Upper lobe of right lung (tissue), 1 donor: Measurements from ENCODE around the gene CISD3. TPM values are rescaled to one million over a fixed set of nuclear protein-coding genes. Genes with fewer than 3 reads are reported as not detected.

Experiments
- ATAC-seq: fragments of 200-7000 bp; cut with Tn5 transposase; one replicate; pipeline ENCODE4 v1.9.1; 2020; ENCODE audit warnings: mild to moderate bottlenecking, moderate library complexity
- DNase-seq: peaks from one replicate; pipeline ENCODE4 v3.0.0-alpha.2; 2020
- H3K27ac ChIP-seq: fragments of 200-600 bp; one replicate; pipeline ENCODE4 v1.8.0; 2022
- H3K27me3 ChIP-seq: fragments of 200-600 bp; one replicate; pipeline ENCODE4 v1.8.0; 2022; ENCODE audit warnings: mild to moderate bottlenecking
- H3K36me3 ChIP-seq: fragments of 200-600 bp; one replicate; pipeline ENCODE4 v1.8.0; 2022
- H3K4me1 ChIP-seq: fragments of 200-600 bp; one replicate; pipeline ENCODE4 v1.8.0; 2022
- H3K4me3 ChIP-seq: fragments of 200-600 bp; one replicate; pipeline ENCODE4 v1.8.0; 2022; ENCODE audit warnings: mild to moderate bottlenecking
- H3K9me3 ChIP-seq: fragments of 200-600 bp; one replicate; pipeline ENCODE4 v1.8.0; 2022
- intact Hi-C: fragments of 100-400 bp; cut with DNase I; formaldehyde crosslinking; loops from one replicate; pipeline ENCODE4 v1.11.0; 2022
- microRNA-seq: library from miRNA; unstranded; fragments of <30 nt; microRNA quantifications from one replicate; pipeline ENCODE4 v1.2.0, GENCODE V29; 2020; ENCODE audit warnings: borderline microRNAs expressed
- total RNA-seq: library from RNA; stranded (reverse); fragmentation: NEBNext Ultra II Directional; extraction: Animal tissue kit (Norgen Biotek cat#: 25700); gene quantifications from one replicate; pipeline ENCODE4 v1.2.1, GENCODE V29; 2021
- TF ChIP-seq, protein P1 (sequence below): fragments of 200-600 bp; IDR thresholded peaks from one replicate; pipeline ENCODE4 v1.8.0; 2022; ENCODE audit warnings: antibody characterized with exemption
- donor health status: DM: no; HTN: yes; CAD: no; lungs with severe emphysema.

The CISD3 gene
- total RNA-seq, 1 donor from 2014 or later: 29.7 TPM

DNA sequence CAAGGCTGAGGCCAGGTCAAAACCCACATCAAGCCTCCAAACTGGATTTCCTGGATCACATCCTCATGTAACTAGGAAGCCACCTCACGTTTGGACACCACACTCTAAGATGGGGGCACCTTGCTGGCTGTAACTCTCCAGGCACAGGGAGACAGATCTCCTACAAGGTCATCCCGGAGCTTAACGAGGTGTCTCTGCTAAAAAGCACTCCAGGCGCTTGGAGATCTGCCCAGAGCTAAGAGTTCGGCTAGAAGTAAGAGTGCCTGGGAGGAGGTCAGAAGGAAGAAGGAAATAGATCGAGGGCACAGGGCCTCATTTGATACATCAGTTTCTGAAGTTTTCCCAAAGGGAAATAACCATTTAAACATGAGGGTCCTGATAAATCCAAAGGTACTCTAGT lies 38.3 kb downstream of the CISD3 start:
- H3K27ac ChIP-seq: no peak overlapping the region
- intact Hi-C loops: no loop called here
- TF ChIP-seq, protein P1, sequence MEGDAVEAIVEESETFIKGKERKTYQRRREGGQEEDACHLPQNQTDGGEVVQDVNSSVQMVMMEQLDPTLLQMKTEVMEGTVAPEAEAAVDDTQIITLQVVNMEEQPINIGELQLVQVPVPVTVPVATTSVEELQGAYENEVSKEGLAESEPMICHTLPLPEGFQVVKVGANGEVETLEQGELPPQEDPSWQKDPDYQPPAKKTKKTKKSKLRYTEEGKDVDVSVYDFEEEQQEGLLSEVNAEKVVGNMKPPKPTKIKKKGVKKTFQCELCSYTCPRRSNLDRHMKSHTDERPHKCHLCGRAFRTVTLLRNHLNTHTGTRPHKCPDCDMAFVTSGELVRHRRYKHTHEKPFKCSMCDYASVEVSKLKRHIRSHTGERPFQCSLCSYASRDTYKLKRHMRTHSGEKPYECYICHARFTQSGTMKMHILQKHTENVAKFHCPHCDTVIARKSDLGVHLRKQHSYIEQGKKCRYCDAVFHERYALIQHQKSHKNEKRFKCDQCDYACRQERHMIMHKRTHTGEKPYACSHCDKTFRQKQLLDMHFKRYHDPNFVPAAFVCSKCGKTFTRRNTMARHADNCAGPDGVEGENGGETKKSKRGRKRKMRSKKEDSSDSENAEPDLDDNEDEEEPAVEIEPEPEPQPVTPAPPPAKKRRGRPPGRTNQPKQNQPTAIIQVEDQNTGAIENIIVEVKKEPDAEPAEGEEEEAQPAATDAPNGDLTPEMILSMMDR: no peak
- no peak overlapping the region for H3K4me3 ChIP-seq
- no peaks in the 10 kb centered on the region for H3K9me3 ChIP-seq
- DNase-seq (no peak), ATAC-seq (no peak)
- H3K27me3 ChIP-seq: no peaks in the 10 kb centered on the region
- H3K36me3 ChIP-seq: peaks cover 96% of the 10 kb centered on the region
- no peaks in the 10 kb centered on the region for H3K4me1 ChIP-seq

DNA sequence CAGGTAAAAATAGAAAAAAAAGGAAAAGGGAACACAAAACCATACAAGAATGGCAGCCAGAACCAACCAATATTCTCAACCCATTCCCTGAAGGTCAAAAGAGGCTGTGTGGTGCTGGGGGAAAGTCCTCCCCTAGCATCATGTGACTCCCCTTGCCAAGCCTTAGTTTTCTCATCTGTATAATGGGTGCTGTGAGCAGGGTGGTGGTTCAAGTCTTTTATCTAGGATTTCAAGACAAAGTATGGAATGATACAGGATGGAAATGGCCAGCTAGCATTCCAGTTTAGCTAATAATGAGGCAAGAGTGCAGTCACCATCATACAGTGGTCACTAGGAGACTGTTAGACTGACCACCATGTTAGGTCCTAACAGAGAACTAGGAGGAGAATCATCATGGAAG lies 43.1 kb downstream of the CISD3 start:
- Histone ChIP-seq H3K4me1 (no peaks in the 10 kb centered on the region), H3K9me3 (no peaks in the 10 kb centered on the region), H3K27ac (no peak overlapping the region), H3K27me3 (no peaks in the 10 kb centered on the region), H3K36me3 (peaks cover 99% of the 10 kb centered on the region), H3K4me3 (no peak overlapping the region)
- ATAC-seq (no peak), DNase-seq (no peak)
- intact Hi-C loops: no loop called here
- TF ChIP-seq, protein P1: no peak

DNA sequence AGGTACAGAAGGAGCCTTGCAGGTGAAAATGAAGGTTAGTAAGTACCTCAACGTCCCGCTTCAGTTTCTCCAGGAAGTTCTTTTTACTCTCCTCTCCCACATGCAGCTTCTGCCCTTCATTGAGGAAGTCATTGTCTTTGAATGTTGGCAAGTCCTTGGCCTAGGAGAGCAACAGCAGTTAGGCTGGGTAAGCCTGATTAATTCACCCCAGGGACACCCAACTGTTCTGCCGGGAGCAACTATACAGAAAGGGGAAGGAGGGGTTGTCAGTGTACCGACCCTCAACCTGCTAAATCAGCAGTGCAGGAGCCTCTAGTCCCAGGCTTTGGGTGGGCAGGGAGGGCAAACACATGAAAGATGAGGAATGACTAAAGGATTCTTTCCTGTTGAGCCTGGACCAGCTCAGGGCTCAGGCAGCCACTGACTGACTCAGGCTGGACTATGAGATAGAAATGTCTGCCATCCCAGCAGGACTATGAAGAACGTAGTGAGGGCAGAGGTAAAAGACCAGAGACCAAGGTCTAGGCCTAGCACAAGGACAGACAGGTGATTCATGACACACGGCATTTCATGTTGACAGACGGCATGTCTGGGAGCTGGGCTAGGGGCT lies 47.6 kb downstream of the CISD3 start:
- no peaks in the 10 kb centered on the region for H3K4me1 ChIP-seq
- H3K4me3 ChIP-seq: no peak overlapping the region
- no peaks in the 10 kb centered on the region for H3K9me3 ChIP-seq
- ATAC-seq (no peak), DNase-seq (no peak)
- H3K27ac ChIP-seq: no peak overlapping the region
- intact Hi-C loops: no loop called here
- H3K27me3 ChIP-seq: no peaks in the 10 kb centered on the region
- H3K36me3 ChIP-seq: peaks cover 100% of the 10 kb centered on the region
- TF ChIP-seq, protein P1: no peak

DNA sequence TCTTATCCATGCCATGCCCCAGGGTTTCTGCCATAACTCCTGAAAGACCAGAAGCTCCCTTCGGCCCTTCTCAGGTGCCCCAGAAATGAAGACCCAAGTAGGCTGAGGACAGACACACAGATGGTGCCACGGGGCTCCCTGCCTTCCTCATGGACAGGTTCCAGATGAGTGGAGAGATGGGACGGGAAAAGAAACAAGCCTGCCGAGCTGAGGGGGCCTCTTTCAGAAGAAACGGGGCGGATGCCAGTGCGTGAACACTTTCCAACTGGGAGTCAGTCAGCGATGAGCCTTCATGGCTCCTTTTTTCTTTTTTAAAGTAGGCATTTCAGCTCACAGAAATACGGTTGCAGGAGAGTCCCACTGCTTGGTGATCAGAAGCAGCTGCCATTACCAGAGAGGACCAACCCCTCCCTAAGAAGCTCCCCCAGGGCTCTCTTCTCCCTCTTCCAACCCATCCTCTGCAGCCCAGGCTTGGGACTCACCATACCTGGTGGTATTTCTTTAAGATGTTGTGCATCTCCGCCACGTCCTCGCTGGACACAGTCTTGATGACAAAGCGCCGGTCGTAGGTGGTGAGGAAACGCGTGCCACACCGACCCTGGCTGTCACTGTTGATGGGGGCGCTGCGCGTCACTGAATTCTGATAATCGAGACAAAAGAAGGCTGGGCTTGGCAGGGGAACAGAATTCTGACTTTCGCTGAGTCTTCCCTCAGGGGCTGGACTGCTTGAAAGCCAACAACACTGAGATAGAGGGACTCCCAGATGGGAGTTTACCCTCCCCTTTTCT lies 50.0 kb downstream of the CISD3 start:
- intact Hi-C loops: no loop called here
- DNase-seq (no peak), ATAC-seq (no peak)
- H3K27me3 ChIP-seq: no peaks in the 10 kb centered on the region
- H3K27ac ChIP-seq: no peak overlapping the region
- TF ChIP-seq, protein P1: no peak
- H3K4me1 ChIP-seq: no peaks in the 10 kb centered on the region
- no peaks in the 10 kb centered on the region for H3K9me3 ChIP-seq
- no peak overlapping the region for H3K4me3 ChIP-seq
- peaks cover 98% of the 10 kb centered on the region for H3K36me3 ChIP-seq

DNA sequence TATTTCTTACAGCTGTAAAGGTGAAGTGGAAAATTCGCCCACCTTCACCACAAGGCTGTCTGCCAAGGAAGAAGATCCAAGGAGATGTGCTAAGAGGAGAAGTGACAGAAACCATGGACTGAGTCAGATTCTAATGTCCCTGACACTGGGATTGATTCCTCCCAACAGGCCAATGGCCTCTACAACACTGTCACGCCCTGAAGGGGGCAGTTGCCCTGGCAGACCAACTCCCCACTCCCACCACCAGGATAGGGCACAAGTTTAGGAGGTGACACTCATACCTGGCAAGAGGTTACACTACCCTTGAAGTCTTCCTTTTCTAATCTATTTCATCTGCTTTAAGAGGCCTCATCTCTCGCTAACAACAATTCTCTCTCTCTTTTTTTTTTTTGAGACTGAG lies 53.1 kb downstream of the CISD3 start:
- intact Hi-C loops: no loop called here
- peaks cover 82% of the 10 kb centered on the region for H3K36me3 ChIP-seq
- H3K27me3 ChIP-seq: no peaks in the 10 kb centered on the region
- no peak for ATAC-seq
- TF ChIP-seq, protein P1: no peak
- DNase-seq: no peak
- H3K27ac ChIP-seq: no peak overlapping the region
- H3K4me1 ChIP-seq: no peaks in the 10 kb centered on the region
- H3K4me3 ChIP-seq: no peak overlapping the region
- no peaks in the 10 kb centered on the region for H3K9me3 ChIP-seq

Small RNA genes lying within 50 kb of the gene (microRNA-seq; reads per million reads assigned to microRNA genes)
- gene MIR4726: 0.50 reads per million
- not detected for gene MIR4734

Other genes starting within 250 kb of the CISD3 start
- 2.1 TPM for gene SRCIN1, start 124.4 kb upstream of the CISD3 start, total RNA-seq
- gene EPOP, start 55.4 kb upstream of the CISD3 start, total RNA-seq: 2.1 TPM
- gene MLLT6, start 25.1 kb upstream of the CISD3 start, total RNA-seq: 133 TPM
- 59.1 TPM for gene PCGF2, start 18.0 kb downstream of the CISD3 start, total RNA-seq
- gene PSMB3, start 22.4 kb downstream of the CISD3 start, total RNA-seq: 127 TPM
- gene PIP4K2B, start 69.2 kb downstream of the CISD3 start, total RNA-seq: 50.5 TPM
- gene CWC25, start 95.0 kb downstream of the CISD3 start, total RNA-seq: 22.2 TPM
- gene RPL23, start 123.4 kb downstream of the CISD3 start, total RNA-seq: 1,142 TPM
- gene LASP1, start 139.7 kb downstream of the CISD3 start, total RNA-seq: 158 TPM
- not detected for gene FBXO47, start 237.1 kb downstream of the CISD3 start, total RNA-seq